H1 (cell line): ENCODE data around the gene PLEKHA4. TPM values are rescaled to one million over a fixed set of nuclear protein-coding genes. Genes with fewer than 3 reads are reported as not detected.

ENCODE experiments used
- JUN ChIP-seq: IDR thresholded peaks from 2 replicates; pipeline ENCODE4 v1.6.1; 2011; ENCODE audit warnings: low read depth, mild to moderate bottlenecking, improper control_type of control experiment, low read length
- TAF1 ChIP-seq: IDR thresholded peaks from 2 replicates; pipeline ENCODE4 v1.6.1; 2011; ENCODE audit warnings: mild to moderate bottlenecking, low read depth, low read length
- polyA plus RNA-seq, 7 experiments: library from polyadenylated mRNA; depleted of rRNA in 3 of 7; stranded (reverse) in 5 of 7; unstranded in 2 of 7; fragments of >200 nt in 5 of 7; fragments of 200-250 nt in 2 of 7; gene quantifications; 1 replicate in 5 of 7; 2 replicates in 1 of 7; 4 replicates in 1 of 7; pipeline versions ENCODE4 v1.2.1 to v1.2.3, GENCODE V29; 2011 to 2013; ENCODE audit warnings: missing spikeins in 2 of 7, mixed read lengths in 2 of 7
- total RNA-seq: library from RNA; stranded (reverse); fragmentation: NEBNext Ultra II Directional; extraction: Animal tissue kit (Norgen Biotek cat#: 25700); gene quantifications from 2 replicates; pipeline ENCODE4 v1.2.1, GENCODE V29; 2021

PLEKHA4 gene
- total and polyA plus RNA-seq, 2 of the 8 experiments (the other 6 are each of a cell fraction or from before 2014, with no cell fraction given): 8.2 to 18.0 TPM

DNA sequence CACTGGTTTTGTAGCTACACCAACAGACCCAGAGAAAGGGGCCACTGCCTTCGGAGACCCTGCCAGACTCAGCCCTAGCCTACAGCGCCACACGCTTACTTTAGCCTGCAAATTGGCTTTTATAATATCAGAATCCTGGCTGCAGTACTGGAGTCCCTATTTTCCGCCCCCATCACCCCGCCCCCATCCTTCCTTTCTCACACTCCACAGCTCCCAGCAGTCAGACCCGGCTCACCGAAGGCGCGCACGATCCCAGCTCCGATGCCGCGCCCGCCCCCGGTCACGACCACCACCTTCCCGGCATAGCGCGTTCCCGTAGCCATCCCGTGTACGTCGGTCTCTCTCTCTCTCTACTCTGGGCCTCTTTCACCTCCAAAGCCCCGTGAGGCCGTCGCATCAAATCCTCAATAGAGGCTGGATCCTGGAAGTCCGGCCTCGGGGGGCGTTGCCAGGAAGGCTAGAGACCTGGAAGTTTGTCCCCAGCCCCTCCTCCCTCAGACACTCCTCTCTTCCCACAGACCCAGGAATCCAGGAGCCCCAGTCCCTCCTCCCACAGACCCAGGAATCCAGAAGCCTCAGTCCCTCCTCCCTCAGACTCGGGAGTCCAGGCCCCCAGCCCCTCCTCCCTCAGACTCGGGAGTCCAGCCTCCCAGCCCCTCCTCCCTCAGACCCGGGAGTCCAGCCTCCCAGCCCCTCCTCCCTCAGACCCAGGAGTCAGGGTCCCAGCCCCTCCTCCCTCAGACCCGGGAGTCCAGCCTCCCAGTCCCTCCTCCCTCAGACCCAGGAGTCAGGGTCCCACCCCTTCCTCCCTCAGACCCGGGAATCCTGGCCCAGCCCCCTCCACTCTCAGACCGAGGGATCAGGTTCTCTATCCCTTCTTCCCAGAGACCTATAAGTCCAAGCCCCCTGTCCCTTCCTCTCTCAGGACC lies 32.1 kb downstream of the PLEKHA4 start, which contains the start of gene HSD17B14 (continued):
- TF ChIP-seq JUN (no peak), TAF1 (peak; percentile 19; the same call in 1 of the 2 replicates)
